ENCODE data around the gene SYT1. TPM values are rescaled to one million over a fixed set of nuclear protein-coding genes. Genes with fewer than 3 reads are reported as not detected.

SYT1 gene
- total RNA-seq, 1 donor from 2014 or later, result 1.1 TPM

- DNase-seq (ENCODE audit: low read depth), result no peak
Observed at GRCh38 chr12:79056775-79057174, 192.2 kb downstream of the SYT1 start.

GRCh38 chr12:79057540-79057939 lies 193.0 kb downstream of the SYT1 start:
- no peak for DNase-seq (ENCODE audit: low read depth)

GRCh38 chr12:79058342-79058741 lies 193.8 kb downstream of the SYT1 start:
- peak; percentile 53 for DNase-seq (ENCODE audit: low read depth)

GRCh38 chr12:79059557-79059956 lies 195.0 kb downstream of the SYT1 start:
- no peak for DNase-seq (ENCODE audit: low read depth)

GRCh38 chr12:79063258-79063657 lies 198.7 kb downstream of the SYT1 start:
- no peak for DNase-seq (ENCODE audit: low read depth)

GRCh38 chr12:79067977-79068376 lies 203.4 kb downstream of the SYT1 start:
- DNase-seq (ENCODE audit: low read depth), result no peak

GRCh38 chr12:79069009-79069408 lies 204.4 kb downstream of the SYT1 start:
- DNase-seq (ENCODE audit: low read depth), result peak; percentile 67

- DNase-seq (ENCODE audit: low read depth), result no peak
Observed at GRCh38 chr12:79071498-79071897, 206.9 kb downstream of the SYT1 start.

GRCh38 chr12:79073506-79073905 lies 208.9 kb downstream of the SYT1 start:
- no peak for DNase-seq (ENCODE audit: low read depth)

GRCh38 chr12:79082595-79082994 lies 218.0 kb downstream of the SYT1 start:
- DNase-seq (ENCODE audit: low read depth), result no peak

- peak; percentile 14 for DNase-seq (ENCODE audit: low read depth)
Observed at GRCh38 chr12:79083181-79083580, 218.6 kb downstream of the SYT1 start.

- DNase-seq (ENCODE audit: low read depth), result no peak
Observed at GRCh38 chr12:79085106-79085682, 220.6 kb downstream of the SYT1 start.

- DNase-seq (ENCODE audit: low read depth), result peak; percentile 67
Observed at GRCh38 chr12:79086541-79087296, 222.1 kb downstream of the SYT1 start.

GRCh38 chr12:79098530-79098929 lies 234.0 kb downstream of the SYT1 start:
- DNase-seq (ENCODE audit: low read depth), result no peak

GRCh38 chr12:79108962-79109361 lies 244.4 kb downstream of the SYT1 start:
- DNase-seq (ENCODE audit: low read depth), result no peak

GRCh38 chr12:79114896-79115295 lies 250.3 kb downstream of the SYT1 start:
- DNase-seq (ENCODE audit: low read depth), result no peak

GRCh38 chr12:79115743-79116142 lies 251.2 kb downstream of the SYT1 start:
- DNase-seq (ENCODE audit: low read depth), result no peak

- DNase-seq (ENCODE audit: low read depth), result no peak
Observed at GRCh38 chr12:79119796-79120195, 255.2 kb downstream of the SYT1 start.

- DNase-seq (ENCODE audit: low read depth), result no peak
Observed at GRCh38 chr12:79121486-79121885, 256.9 kb downstream of the SYT1 start.

GRCh38 chr12:79124385-79124784 lies 259.8 kb downstream of the SYT1 start:
- DNase-seq (ENCODE audit: low read depth), result no peak

- no peak for DNase-seq (ENCODE audit: low read depth)
Observed at GRCh38 chr12:79125358-79125757, 260.8 kb downstream of the SYT1 start.

- peak; percentile 91 for DNase-seq (ENCODE audit: low read depth)
Observed at GRCh38 chr12:79127271-79127751, 262.7 kb downstream of the SYT1 start.

GRCh38 chr12:79128956-79129355 lies 264.4 kb downstream of the SYT1 start:
- no peak for DNase-seq (ENCODE audit: low read depth)
